WTC11 (cell line): ENCODE results near the gene DHCR7.

Source experiments
- CTCF ChIP-seq: fragments of 200-600 bp; IDR thresholded peaks from 2 replicates; pipeline ENCODE4 v1.8.0; 2022; ENCODE audit warnings: antibody characterized with exemption
- RELA ChIP-seq: sonication (generic); formaldehyde crosslinking; IDR thresholded peaks from 2 replicates; pipeline ENCODE4 v1.8.1; 2022; ENCODE audit warnings: missing genetic modification reagents, mild to moderate bottlenecking, borderline replicate concordance
- TF ChIP-seq, protein P1 (sequence below): sonication (generic); formaldehyde crosslinking; IDR thresholded peaks from 2 replicates; pipeline ENCODE4 v1.8.1; 2023; ENCODE audit warnings: mild to moderate bottlenecking, missing genetic modification reagents, moderate library complexity
- TF ChIP-seq, protein P2 (sequence below): sonication (generic); formaldehyde crosslinking; IDR thresholded peaks from 2 replicates; pipeline ENCODE4 v1.8.0; 2022; ENCODE audit warnings: mild to moderate bottlenecking, missing genetic modification reagents

DNA sequence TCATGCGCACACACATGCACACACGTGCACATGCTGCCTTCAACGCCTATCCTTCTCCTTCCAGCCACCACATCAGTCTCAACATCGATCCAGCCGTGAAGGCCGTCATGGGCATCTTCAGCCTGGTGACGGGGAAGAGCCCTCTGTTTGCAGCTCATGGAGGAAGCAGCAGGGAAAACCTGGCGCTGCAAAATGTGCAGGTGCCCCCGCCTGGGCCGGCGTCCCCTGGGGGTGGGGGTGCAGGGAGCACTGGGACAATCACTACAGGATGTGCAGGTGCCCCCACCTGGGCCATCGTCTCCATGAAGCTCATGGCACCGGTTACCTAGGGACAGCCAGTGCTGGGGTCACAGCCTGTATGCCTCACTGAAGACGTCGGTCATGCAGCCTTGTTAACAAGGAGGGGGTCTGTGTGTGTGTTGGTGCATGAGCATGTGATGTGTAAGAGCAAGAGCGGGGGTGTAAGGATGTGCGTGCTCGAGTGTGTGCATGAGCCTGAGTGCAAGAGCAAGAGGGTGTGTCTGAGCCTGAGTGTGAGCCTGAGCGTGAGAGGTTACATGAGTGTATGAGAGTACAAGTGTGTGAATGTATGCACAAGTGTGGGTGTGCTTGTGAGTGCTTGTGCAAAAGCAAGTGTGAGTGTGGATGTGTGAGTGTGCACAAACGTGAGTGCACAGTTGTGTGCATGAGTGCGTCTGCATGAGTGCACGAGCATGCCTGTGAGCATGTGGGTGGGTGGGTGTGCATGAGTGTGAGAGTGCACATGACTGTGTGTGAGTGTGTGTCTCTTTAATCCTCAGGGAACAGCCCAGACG, 36.3 kb upstream of the DHCR7 start:
- TF ChIP-seq CTCF (no peak), RELA (CRISPR knock-in tag) (no peak)
- TF ChIP-seq, protein P1, sequence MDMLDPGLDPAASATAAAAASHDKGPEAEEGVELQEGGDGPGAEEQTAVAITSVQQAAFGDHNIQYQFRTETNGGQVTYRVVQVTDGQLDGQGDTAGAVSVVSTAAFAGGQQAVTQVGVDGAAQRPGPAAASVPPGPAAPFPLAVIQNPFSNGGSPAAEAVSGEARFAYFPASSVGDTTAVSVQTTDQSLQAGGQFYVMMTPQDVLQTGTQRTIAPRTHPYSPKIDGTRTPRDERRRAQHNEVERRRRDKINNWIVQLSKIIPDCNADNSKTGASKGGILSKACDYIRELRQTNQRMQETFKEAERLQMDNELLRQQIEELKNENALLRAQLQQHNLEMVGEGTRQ (CRISPR knock-in tag): no peak
- TF ChIP-seq, protein P2, sequence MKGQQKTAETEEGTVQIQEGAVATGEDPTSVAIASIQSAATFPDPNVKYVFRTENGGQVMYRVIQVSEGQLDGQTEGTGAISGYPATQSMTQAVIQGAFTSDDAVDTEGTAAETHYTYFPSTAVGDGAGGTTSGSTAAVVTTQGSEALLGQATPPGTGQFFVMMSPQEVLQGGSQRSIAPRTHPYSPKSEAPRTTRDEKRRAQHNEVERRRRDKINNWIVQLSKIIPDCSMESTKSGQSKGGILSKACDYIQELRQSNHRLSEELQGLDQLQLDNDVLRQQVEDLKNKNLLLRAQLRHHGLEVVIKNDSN (CRISPR knock-in tag): no peak
